ENCODE measurements around the gene NCAM1.

The NCAM1 gene

DNA sequence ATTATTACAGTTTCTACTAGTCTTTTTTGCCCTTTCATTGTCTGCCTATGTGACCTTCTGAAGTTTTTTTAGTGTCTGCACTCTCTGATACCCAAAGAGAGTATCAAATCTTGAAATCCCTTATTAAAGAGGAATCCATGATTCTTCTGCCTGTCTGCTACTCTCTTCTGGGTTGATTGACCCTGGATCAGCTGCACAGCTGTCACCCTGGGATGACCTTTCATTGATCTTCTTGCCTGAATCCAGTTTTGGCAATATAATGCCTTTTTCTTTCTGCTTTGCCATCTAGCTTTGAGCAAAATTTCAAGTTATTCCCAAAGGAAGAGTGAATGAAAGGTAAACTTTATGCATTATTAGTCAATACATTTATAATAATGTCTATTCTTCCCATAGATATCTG lies 32.6 kb downstream of the NCAM1 start:
- Histone ChIP-seq H3K36me3 (peaks cover 5% of the 10 kb centered on the region; the same call in 1 of the 2 replicates), H3K4me1 (peaks cover 37% of the 10 kb centered on the region), H3K4me3 (ENCODE audit: low read depth, low read length) (no peak overlapping the region), H3K9me3 (peaks cover 3% of the 10 kb centered on the region), H3K27me3 (no peaks in the 10 kb centered on the region)
- TF ChIP-seq, protein P1, sequence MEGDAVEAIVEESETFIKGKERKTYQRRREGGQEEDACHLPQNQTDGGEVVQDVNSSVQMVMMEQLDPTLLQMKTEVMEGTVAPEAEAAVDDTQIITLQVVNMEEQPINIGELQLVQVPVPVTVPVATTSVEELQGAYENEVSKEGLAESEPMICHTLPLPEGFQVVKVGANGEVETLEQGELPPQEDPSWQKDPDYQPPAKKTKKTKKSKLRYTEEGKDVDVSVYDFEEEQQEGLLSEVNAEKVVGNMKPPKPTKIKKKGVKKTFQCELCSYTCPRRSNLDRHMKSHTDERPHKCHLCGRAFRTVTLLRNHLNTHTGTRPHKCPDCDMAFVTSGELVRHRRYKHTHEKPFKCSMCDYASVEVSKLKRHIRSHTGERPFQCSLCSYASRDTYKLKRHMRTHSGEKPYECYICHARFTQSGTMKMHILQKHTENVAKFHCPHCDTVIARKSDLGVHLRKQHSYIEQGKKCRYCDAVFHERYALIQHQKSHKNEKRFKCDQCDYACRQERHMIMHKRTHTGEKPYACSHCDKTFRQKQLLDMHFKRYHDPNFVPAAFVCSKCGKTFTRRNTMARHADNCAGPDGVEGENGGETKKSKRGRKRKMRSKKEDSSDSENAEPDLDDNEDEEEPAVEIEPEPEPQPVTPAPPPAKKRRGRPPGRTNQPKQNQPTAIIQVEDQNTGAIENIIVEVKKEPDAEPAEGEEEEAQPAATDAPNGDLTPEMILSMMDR (IDR thresholded peaks at IDR 0.05; ENCODE audit: low read depth, low read length) = no peak
- no peak for DNase-seq

DNA sequence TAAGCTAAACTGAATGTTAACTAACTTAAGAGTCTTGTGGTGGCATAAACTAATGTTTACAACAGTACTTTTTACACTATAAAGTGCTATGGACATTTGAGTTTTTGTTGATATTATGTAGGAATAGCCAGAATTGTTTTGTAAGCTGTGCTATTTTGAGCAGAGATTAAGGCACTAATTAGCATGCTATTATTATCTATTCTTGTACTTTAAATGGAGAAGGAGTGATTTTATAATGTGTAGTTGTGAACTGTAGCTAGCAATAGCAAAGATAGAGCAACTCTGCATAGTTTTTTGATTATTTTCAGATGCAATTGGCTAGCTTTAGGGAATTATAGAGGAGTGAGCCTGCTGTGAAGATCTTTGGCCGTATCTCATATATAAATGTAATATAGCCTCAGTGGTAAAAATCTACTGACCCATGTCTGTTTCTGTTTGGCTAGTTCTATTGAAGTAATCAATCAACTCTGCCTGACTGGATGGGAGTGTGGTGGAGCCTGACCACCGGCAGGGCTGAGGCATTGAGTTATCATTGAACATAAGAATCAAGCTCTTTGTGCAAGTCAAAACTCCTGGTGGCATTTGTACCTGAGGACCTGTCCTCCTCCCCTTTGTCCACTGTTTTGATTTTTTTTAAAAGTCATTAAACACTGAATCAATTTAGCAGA lies 34.3 kb downstream of the NCAM1 start:
- Histone ChIP-seq H3K36me3 (peaks cover 5% of the 10 kb centered on the region; the same call in 1 of the 2 replicates), H3K9me3 (peaks cover 3% of the 10 kb centered on the region), H3K4me3 (ENCODE audit: low read depth, low read length) (no peak overlapping the region), H3K4me1 (peaks cover 51% of the 10 kb centered on the region), H3K27me3 (no peaks in the 10 kb centered on the region)
- no peak for DNase-seq
- TF ChIP-seq, protein P1 (IDR thresholded peaks at IDR 0.05; ENCODE audit: low read depth, low read length) = peak; percentile 13; the same call in 1 of the 2 replicates

DNA sequence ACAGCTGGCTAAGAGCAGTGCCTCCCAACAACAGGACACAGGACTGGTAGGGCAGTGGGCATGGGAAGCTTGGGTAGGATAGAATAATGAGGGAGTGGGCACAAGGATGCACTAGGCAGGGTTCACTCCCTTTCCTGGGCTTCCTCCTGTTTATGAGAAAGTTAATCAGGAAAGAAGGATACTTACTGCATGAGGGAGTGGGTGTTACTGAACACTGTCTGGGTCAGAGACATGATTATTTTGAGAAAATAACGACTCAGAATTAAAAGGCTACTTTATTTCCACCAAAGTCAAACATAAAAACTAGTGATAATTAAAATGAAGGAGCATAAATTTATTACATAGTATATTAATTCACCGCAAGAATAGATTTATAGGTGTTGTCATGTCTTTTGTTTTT lies 35.8 kb downstream of the NCAM1 start:
- Histone ChIP-seq H3K4me1 (peaks cover 62% of the 10 kb centered on the region), H3K36me3 (peaks cover 5% of the 10 kb centered on the region; the same call in 1 of the 2 replicates), H3K27me3 (no peaks in the 10 kb centered on the region), H3K9me3 (peaks cover 3% of the 10 kb centered on the region), H3K4me3 (ENCODE audit: low read depth, low read length) (no peak overlapping the region)
- TF ChIP-seq, protein P1 (IDR thresholded peaks at IDR 0.05; ENCODE audit: low read depth, low read length) = no peak
- no peak for DNase-seq

DNA sequence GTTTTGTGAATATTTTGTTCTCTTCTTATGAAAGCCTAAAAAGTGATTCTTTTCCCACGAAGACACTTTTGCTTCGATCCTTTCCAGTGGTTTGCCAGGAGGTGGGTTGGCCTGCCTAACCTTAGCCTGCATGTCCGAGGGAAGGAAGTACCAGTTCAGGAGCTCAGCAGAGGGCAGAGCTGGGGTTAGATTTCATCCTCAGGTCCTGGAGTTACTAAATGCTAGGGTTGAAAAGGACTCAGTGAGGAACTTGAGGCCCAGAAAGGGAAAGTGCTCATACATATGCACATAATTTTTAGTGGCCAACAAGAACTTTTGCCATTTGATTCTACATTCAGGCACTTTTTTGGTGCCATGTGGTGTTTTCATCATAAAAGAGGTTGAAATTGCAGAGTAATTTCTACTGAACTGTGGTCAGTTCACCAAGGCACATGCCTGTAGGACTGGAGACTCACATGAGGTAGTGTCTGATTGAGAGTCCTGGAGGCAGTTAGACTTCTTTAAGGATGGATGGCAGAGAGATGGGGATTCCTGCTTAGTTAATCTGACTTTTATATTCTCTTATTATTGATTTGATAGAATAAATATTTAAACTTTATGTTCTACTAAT lies 36.7 kb downstream of the NCAM1 start:
- Histone ChIP-seq H3K36me3 (peaks cover 3% of the 10 kb centered on the region; the same call in 1 of the 2 replicates), H3K4me3 (ENCODE audit: low read depth, low read length) (peak overlapping the region; percentile 8; the same call in 1 of the 2 replicates), H3K27me3 (no peaks in the 10 kb centered on the region), H3K9me3 (peaks cover 3% of the 10 kb centered on the region), H3K4me1 (peaks cover 72% of the 10 kb centered on the region)
- no peak for DNase-seq
- TF ChIP-seq, protein P1 (IDR thresholded peaks at IDR 0.05; ENCODE audit: low read depth, low read length) = no peak; the same call in 1 of the 2 replicates

DNA sequence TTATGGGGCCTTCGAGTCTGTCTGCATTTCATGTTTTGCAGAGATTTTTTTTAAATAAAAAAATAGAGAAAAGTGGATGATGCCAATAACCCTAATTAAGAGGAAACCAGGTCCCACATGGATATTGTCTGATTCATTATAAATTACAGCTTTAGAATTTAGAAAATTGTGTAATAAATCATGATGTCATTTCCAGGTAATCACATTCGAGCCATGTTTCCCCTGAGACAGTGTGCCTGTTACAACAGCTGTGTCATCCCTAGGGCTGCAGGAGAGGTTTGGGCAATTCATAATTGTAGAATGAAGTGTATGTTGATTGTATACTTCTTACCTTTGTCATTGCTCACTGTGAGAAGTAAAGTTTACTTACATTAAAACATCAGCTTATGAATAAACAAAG lies 38.3 kb downstream of the NCAM1 start:
- H3K27me3 ChIP-seq = no peaks in the 10 kb centered on the region
- no peaks in the 10 kb centered on the region for H3K9me3 ChIP-seq
- peak; percentile 74 for DNase-seq

More for the DNA sequence above, 38.3 kb downstream of the NCAM1 start:
- peaks cover 70% of the 10 kb centered on the region for H3K4me1 ChIP-seq
- TF ChIP-seq, protein P1 (IDR thresholded peaks at IDR 0.05; ENCODE audit: low read depth, low read length) = no peak
- no peak overlapping the region for H3K4me3 ChIP-seq (ENCODE audit: low read depth, low read length)
- no peaks in the 10 kb centered on the region; the same call in none of the 2 replicates for H3K36me3 ChIP-seq

Measured in BE2C (cell line).